Large intestine (tissue), 3 donors: Measurements from ENCODE around the gene WDR70. TPM values are rescaled to one million over a fixed set of nuclear protein-coding genes. Genes with fewer than 3 reads are reported as not detected.
"Not testable (repeated sequence)": the region's sequence is repeated elsewhere in the genome, so short reads cannot be mapped to it uniquely, and the experiment has no call there.

ENCODE experiments used
- DNase-seq, 2 donors: peaks; one replicate each; pipeline versions ENCODE4 v3.0.0 to v3.0.0-alpha.2; 2013
- H3K27ac ChIP-seq: one replicate; pipeline ENCODE4 v1.5.1; 2013; ENCODE audit warnings: low read length
- H3K27me3 ChIP-seq: 2 replicates; pipeline ENCODE4 v1.6.1; 2013; ENCODE audit warnings: low read length; ENCODE audit not compliant: control insufficient read depth, insufficient read depth
- H3K36me3 ChIP-seq: 2 replicates; pipeline ENCODE4 v1.6.1; 2013; ENCODE audit warnings: low read length; ENCODE audit not compliant: control insufficient read depth, insufficient read depth
- H3K4me1 ChIP-seq: one replicate; pipeline ENCODE4 v1.6.1; 2013; ENCODE audit warnings: low read length; ENCODE audit not compliant: control insufficient read depth, insufficient read depth
- H3K4me3 ChIP-seq: one replicate; pipeline ENCODE4 v1.5.1; 2013; ENCODE audit warnings: low read length
- H3K9me3 ChIP-seq: one replicate; pipeline ENCODE4 v1.6.1; 2013; ENCODE audit warnings: mild to moderate bottlenecking, low read depth, low read length, moderate library complexity; ENCODE audit not compliant: control insufficient read depth
- WGBS: methylation state at CpG from one replicate; pipeline ENCODE4 v1.1.5; 2013; ENCODE audit warnings: low lambda C conversion rate; ENCODE audit not compliant: insufficient coverage; 5-methylcytosine and 5-hydroxymethylcytosine counted together
- polyA plus RNA-seq: library from polyadenylated mRNA; unstranded; fragments of 120-200 nt; gene quantifications from one replicate; pipeline ENCODE4 v1.2.1, GENCODE V29; 2013

WDR70 gene
- polyA plus RNA-seq, 1 donor: 27.7 TPM

GRCh38 chr5:37448941-37449340 is 69.8 kb downstream of the WDR70 start:
- Histone ChIP-seq H3K27me3 (no peaks in the 10 kb centered on the region), H3K4me3 (no peak overlapping the region), H3K4me1 (no peaks in the 10 kb centered on the region), H3K9me3 (no peaks in the 10 kb centered on the region), H3K36me3 (peaks cover 3% of the 10 kb centered on the region), H3K27ac (no peak overlapping the region)
- 100% methylated on average over 1 of the region's 6 CpGs for WGBS
- DNase-seq: no peak

GRCh38 chr5:37451991-37452390 is 72.9 kb downstream of the WDR70 start:
- WGBS: no CpG with 5 or more reads among the region's 3 CpGs
- H3K27ac ChIP-seq, H3K27me3 ChIP-seq, H3K36me3 ChIP-seq, DNase-seq, H3K9me3 ChIP-seq, H3K4me3 ChIP-seq, H3K4me1 ChIP-seq: not testable (repeated sequence)

GRCh38 chr5:37453252-37453651 is 74.1 kb downstream of the WDR70 start:
- WGBS: 100% methylated on average over 2 of the region's 7 CpGs
- not testable (repeated sequence) for H3K36me3 ChIP-seq, H3K4me1 ChIP-seq, H3K9me3 ChIP-seq, DNase-seq, H3K27me3 ChIP-seq, H3K27ac ChIP-seq, H3K4me3 ChIP-seq

GRCh38 chr5:37454402-37455055 is 75.4 kb downstream of the WDR70 start:
- H3K27me3 ChIP-seq, H3K4me1 ChIP-seq, H3K27ac ChIP-seq, DNase-seq, H3K36me3 ChIP-seq, H3K4me3 ChIP-seq, H3K9me3 ChIP-seq: not testable (repeated sequence)
- 100% methylated on average over 1 of the region's 1 CpG for WGBS

- H3K4me1 ChIP-seq, H3K4me3 ChIP-seq, H3K27me3 ChIP-seq, H3K9me3 ChIP-seq, H3K36me3 ChIP-seq: not testable (repeated sequence)
- no CpG with 5 or more reads among the region's 7 CpGs for WGBS
- DNase-seq: peak; percentile 24 to 46
- H3K27ac ChIP-seq: peak overlapping the region; percentile 68
Measured at GRCh38 chr5:37463191-37464051, 84.3 kb downstream of the WDR70 start.

- WGBS: 83% methylated on average over 1 of the region's 2 CpGs
- not testable (repeated sequence) for H3K4me3 ChIP-seq, H3K36me3 ChIP-seq, H3K4me1 ChIP-seq, H3K27me3 ChIP-seq, H3K27ac ChIP-seq, DNase-seq, H3K9me3 ChIP-seq
Measured at GRCh38 chr5:37464581-37464980, 85.5 kb downstream of the WDR70 start.

- DNase-seq, H3K27ac ChIP-seq, H3K36me3 ChIP-seq, H3K4me3 ChIP-seq, H3K27me3 ChIP-seq, H3K9me3 ChIP-seq, H3K4me1 ChIP-seq: not testable (repeated sequence)
- no CpG with 5 or more reads among the region's 1 CpG for WGBS
Measured at GRCh38 chr5:37469383-37469782, 90.3 kb downstream of the WDR70 start.

GRCh38 chr5:37471666-37472197 is 92.6 kb downstream of the WDR70 start:
- no peak for DNase-seq

GRCh38 chr5:37477426-37477825 is 98.3 kb downstream of the WDR70 start:
- DNase-seq: no peak
- Histone ChIP-seq H3K4me1 (no peaks in the 10 kb centered on the region), H3K27me3 (no peaks in the 10 kb centered on the region), H3K4me3 (no peak overlapping the region), H3K9me3 (peaks cover 7% of the 10 kb centered on the region), H3K36me3 (peaks cover 19% of the 10 kb centered on the region), H3K27ac (no peak overlapping the region)

More at GRCh38 chr5:37471666-37472197, 92.6 kb downstream of the WDR70 start:
- 57% methylated on average over 1 of the region's 3 CpGs for WGBS
- no peak overlapping the region for H3K4me3 ChIP-seq
- no peaks in the 10 kb centered on the region for H3K27me3 ChIP-seq
- peaks cover 5% of the 10 kb centered on the region for H3K9me3 ChIP-seq
- H3K4me1 ChIP-seq: no peaks in the 10 kb centered on the region
- no peak overlapping the region for H3K27ac ChIP-seq
- no peaks in the 10 kb centered on the region for H3K36me3 ChIP-seq

- Histone ChIP-seq H3K4me3 (no peak overlapping the region), H3K9me3 (peaks cover 7% of the 10 kb centered on the region), H3K4me1 (no peaks in the 10 kb centered on the region), H3K27ac (no peak overlapping the region), H3K36me3 (peaks cover 19% of the 10 kb centered on the region), H3K27me3 (no peaks in the 10 kb centered on the region)
- DNase-seq: no peak
- WGBS: 100% methylated on average over 1 of the region's 4 CpGs
Measured at GRCh38 chr5:37478121-37478894, 99.2 kb downstream of the WDR70 start.
